HG03064 (cell line): ENCODE data around the gene KANSL1.
"Not testable (repeated sequence)": the region's sequence is repeated elsewhere in the genome, so short reads cannot be mapped to it uniquely, and the experiment has no call there.

Experiments used
- ATAC-seq: cut with Tn5 transposase; IDR thresholded peaks from one replicate; pipeline ENCODE4 v1.9.1; 2021; ENCODE audit warnings: low read depth; ENCODE audit not compliant: unreplicated experiment

Gene KANSL1, protein sequence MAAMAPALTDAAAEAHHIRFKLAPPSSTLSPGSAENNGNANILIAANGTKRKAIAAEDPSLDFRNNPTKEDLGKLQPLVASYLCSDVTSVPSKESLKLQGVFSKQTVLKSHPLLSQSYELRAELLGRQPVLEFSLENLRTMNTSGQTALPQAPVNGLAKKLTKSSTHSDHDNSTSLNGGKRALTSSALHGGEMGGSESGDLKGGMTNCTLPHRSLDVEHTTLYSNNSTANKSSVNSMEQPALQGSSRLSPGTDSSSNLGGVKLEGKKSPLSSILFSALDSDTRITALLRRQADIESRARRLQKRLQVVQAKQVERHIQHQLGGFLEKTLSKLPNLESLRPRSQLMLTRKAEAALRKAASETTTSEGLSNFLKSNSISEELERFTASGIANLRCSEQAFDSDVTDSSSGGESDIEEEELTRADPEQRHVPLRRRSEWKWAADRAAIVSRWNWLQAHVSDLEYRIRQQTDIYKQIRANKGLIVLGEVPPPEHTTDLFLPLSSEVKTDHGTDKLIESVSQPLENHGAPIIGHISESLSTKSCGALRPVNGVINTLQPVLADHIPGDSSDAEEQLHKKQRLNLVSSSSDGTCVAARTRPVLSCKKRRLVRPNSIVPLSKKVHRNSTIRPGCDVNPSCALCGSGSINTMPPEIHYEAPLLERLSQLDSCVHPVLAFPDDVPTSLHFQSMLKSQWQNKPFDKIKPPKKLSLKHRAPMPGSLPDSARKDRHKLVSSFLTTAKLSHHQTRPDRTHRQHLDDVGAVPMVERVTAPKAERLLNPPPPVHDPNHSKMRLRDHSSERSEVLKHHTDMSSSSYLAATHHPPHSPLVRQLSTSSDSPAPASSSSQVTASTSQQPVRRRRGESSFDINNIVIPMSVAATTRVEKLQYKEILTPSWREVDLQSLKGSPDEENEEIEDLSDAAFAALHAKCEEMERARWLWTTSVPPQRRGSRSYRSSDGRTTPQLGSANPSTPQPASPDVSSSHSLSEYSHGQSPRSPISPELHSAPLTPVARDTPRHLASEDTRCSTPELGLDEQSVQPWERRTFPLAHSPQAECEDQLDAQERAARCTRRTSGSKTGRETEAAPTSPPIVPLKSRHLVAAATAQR (N-terminal part only)

DNA sequence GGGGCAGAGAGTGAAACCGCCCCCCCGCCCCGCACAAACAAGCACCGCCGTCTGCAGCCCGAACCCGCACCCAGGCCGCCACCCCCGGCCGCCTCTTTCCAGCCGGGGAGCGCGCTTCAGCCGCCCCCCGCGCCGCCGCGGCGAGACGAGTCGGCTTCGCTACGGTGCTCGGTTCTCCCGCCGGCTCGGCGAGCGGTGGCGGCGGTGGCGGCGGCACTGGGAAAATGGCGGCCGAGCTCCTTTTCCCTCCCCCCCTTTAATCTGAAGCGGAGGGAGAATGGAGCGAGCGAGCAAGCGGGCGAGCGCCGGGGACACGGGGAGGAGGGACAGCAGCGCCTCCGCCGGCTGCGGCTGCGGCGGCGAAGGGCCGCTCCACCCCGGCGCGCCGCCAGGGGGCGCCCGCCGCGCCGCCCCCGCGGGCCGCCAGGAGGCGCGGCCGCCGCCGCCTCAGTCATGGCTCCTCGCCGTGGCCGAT is at the start of gene KANSL1:
Gene KANSL1 (minus strand): TSS at position 279 of the 475 bp plus-strand sequence. CDS start 21,286 bp downstream, outside the sequence.
- peak; percentile 54 for ATAC-seq

DNA sequence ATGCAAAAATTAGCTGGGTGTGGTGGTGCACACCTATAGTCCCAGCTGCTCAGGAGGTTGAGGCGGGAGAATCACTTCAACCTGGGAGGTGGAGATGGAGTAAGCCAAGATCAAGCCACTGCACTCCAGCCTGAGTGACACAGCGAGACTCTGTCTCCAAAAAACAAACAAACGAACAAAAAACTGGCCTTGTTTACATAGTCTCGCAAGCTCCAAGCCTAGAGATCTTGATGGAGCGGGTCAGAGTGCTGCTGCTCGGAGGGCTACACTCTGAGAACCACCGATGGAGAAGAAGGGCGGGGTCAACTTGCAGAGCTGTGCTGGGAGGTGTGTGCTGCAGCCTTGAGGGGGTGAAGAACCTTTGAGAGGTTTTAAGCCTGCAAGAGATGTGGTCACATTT is 38.1 kb upstream of the KANSL1 start:
- not testable (repeated sequence) for ATAC-seq

DNA sequence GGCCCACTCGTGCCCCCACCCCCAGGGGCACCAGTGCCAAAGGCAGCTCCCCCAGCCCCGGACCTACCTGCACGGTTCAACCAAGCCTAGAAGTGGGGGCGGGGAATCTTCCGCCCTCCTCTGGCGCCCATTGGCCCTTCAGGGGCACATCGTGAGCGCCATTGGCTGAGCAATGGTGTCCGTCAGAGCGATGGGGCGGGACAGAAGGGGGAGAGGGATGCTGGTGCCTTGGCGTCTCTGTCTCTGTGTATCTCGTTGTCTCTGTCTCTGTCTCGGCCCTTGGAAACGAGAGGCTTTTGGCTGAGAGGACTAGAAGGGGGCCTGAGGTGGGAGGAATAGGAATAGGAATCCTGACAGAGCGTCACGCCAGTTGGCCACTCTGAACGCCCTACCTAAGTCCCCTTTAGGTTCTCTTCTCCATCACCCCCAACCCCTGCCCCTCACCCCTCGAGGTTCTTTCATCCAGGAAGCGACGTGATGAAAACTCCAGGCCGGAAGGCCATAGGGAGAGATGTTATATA is 32.1 kb upstream of the KANSL1 start:
- ATAC-seq: peak; percentile 98

DNA sequence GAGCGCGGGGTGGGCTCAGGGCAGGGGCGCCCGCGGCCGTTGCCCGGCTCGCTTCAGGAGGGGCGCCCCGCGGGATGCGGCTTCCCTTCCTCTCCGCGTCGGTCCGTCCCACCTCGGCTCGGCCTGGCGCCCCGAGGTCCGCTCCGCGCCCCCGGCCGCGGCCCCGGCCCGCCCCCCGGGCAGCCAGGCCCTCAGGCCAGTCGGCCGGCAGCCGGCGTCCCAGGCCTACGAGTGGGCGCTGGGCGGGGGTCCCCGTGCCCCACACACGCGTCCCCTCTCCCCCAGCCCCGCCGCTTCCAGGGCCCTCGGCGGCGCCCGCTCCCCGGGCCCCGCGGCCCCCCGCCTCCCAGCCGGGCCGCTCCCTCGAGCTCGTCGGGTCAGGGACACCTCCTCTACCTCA is 31.6 kb upstream of the KANSL1 start:
- ATAC-seq: peak; percentile 50

DNA sequence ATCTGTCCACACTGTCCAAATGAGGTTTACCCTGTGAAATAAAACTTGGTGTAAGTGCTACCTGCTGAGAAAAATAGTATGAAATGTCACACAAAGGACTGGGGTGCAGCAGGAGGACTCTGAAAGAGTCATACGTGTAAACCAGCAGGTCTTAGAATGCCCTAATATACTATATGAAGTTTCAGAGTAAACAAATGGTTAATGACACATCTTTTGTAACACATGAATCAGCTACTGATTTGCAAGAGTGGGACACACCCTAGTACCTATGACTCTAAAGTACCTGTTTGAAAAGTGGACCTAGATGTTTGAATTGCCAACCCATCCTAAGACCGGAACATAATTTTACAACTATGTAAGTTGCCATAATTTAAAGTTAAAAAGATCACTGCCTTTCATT is 29.8 kb upstream of the KANSL1 start:
- not testable (repeated sequence) for ATAC-seq

DNA sequence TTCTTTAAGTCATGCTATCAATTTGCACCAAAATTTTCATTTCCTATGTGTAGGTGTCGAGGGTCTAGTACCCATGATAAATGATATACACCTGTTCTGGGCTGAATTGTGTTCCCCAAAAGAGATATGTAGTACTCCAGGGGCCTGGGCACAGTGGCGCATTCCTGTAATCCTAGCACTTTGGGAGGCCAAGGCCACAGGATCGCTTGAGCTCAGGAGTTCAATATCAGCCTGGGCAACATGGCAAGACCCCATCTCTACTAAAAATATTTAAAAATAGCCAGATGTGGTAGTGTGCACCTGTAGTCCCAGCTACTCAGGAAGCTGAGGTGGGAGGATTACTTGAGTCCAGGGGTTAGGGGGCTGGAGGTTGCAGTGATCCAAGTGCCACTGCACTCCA is 23.5 kb upstream of the KANSL1 start:
- ATAC-seq: no peak

DNA sequence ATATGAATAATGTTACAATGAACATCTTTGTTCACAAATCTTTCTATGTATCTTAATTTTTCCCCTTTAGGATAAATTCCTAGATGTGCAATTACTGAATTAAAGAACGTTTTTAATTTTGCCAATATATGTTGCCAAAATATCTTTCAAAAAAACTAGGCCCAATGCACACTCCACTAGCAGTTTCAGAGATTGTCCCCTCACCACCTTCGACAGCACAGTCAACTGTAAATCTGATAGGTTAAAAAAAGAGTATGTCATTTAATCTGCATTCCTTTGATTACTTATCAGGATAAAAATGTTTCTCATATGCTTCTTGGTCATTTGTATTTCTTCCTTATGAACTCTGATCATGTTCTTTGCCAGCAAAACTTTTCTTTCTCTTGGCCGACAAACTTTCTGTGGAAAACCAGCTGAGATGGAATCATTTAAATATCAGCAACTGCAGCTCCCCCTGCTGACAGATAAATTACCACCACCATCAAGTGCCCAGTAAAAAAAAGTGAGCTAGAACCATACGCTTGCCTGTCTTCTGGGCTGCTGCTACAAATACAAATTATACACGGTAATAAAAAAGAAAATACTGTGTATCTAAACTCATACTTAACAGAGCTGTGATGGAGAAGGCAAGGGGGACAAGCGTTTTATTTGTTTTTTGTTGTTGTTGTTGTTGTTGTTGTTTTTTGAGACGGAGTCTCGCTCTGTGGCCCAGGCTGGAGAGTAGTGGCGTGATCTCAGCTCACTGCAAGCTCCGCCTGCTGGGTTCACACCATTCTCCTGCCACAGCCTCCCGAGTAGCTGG is 19.6 kb upstream of the KANSL1 start:
- ATAC-seq: no peak

DNA sequence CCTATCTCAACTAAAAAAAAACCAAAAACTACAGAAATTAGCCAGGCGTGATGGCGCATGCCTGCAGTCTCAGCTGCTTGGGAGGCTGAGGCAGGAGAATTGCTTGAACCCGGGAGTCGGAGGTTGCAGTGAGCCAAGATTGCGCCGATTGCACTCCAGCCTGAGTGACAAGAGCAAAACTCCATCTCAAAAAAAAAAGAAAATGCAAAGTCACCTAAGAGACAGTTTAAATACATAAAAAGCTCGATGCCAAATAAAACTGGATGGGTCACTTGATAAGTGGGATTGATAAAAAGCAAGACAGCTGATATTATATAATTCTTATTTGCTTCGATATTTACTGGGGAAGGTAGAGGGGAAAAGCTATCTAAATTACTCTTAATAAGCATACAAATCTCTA is 15.8 kb upstream of the KANSL1 start:
- ATAC-seq: no peak

DNA sequence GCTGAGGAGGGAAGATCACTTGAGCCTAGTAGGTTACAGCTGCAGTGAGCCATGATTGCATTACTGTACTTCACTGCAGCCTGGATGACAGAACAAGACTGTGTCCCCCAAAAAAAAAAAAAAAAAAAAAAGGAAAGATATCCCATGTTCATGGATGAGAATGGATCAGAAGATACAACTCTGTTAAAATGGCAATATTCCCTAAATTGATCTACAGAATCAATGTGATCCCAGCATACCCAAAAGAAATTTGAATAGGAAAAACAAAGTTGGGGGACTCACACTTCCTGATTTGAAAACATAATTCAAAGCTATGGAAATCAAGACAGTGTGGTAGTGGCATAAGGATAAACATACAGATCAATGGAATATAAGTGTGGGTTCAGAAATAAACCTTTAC is 12.7 kb upstream of the KANSL1 start:
- ATAC-seq: no peak

DNA sequence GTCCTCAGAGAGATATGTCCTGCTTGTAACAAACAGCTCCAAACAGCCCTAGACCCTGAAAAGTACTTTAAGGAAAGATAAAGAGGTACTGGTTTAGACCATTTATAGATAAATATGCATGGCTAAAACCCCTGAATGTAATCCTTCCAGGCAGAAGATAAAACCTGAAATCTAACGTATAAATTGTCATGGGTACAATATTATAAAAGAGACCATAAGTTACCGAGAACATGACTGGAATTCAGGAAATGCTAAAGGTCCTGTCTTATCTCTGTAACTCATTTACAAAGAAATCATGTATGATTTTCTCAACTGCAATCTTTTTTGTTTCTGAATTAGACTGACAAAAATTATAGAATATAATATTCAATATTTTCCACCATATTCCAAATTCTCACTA is 9.2 kb upstream of the KANSL1 start:
- no peak for ATAC-seq

DNA sequence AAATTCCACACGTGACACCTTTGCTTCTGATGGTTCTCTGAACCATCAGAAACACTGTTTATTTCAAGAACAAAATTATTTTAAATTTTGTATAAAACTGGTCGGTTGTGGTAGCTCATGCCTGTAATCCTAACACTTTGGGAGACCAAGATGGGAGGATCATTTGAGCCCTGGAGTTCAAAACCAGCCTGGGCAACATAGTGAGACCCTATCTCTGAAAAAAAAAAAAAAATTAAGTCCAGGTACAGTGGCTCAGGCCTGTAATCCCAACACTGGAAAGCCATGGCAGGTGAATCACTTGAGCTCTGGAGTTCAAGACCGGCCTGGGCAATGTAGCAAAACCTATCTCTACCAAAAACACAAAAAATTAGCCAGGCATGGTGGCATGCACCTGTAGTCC is 8.3 kb upstream of the KANSL1 start:
- ATAC-seq: no peak

DNA sequence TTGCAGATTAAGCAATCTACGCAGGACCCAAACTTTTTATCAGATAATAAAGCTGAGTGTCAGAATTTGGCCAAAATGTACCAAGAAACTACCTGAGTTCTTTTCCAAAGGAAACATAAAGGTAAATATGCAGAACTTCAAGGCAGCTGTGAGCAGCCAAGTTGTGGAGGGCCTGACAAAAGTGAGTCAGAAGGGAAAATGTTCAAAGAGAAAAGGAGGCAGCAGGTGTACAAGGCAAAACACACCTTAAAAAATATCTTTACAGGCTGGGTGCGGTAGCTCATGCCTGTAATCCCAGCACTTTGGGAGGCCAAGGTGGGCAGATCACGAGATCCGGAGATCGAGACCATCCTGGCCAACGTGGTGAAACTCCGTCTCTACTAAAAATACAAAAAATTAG is 7.0 kb upstream of the KANSL1 start:
- ATAC-seq: no peak

DNA sequence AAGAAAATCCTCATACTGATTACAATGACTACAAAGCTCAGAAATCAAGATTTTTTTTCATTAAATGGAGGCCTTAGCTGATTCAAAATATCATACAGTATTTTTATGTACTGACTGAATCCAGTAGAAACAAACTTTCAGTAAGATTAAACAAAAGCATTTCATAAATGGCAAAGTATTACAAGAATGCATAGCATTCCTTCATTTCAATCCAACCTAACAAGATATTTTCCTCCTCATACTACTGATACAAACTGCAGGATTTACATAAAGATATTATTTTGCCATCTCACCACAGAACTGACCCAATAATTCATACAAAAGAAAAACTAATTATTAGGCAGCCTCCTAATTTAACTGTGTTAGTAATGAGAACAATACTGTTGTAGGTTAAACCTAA is 6.2 kb upstream of the KANSL1 start:
- ATAC-seq: no peak

DNA sequence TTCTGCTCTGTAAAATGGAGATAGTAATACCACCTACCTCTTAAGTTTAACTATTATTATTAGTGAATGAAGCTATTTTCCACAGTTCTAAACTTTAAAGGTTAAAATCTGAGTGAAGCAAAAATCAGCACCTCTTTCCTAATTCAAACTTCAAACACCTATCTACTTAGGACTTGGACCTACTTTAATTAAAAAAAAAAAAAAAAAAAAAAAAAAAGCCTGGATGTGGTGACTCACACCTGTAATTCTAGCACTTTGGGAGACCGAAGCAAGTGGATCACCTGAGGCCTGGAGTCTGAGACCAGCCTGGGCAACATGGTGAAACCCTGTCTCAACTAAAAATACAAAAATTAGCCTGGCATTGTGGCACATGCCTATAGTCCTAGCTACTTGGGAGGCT is 5.0 kb upstream of the KANSL1 start:
- no peak for ATAC-seq

DNA sequence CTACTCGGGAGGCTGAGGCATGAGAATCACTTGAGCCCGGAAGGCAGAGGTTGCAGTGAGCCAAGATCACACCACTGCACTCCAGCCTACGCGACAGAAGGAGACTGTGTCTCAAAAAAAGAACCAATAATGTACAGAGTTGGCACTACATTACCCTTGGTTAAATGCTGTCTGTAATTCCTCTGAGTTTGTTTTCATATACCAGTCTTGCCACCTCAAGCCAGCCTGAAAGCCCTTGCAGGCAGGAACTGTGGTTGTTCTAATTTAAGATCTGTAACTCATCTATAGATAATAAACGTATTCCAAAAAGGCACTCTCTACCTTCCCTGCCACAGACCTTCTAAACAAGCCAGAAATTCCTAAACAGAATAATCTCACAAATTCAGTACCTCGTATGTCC is 4.3 kb upstream of the KANSL1 start:
- no peak for ATAC-seq

DNA sequence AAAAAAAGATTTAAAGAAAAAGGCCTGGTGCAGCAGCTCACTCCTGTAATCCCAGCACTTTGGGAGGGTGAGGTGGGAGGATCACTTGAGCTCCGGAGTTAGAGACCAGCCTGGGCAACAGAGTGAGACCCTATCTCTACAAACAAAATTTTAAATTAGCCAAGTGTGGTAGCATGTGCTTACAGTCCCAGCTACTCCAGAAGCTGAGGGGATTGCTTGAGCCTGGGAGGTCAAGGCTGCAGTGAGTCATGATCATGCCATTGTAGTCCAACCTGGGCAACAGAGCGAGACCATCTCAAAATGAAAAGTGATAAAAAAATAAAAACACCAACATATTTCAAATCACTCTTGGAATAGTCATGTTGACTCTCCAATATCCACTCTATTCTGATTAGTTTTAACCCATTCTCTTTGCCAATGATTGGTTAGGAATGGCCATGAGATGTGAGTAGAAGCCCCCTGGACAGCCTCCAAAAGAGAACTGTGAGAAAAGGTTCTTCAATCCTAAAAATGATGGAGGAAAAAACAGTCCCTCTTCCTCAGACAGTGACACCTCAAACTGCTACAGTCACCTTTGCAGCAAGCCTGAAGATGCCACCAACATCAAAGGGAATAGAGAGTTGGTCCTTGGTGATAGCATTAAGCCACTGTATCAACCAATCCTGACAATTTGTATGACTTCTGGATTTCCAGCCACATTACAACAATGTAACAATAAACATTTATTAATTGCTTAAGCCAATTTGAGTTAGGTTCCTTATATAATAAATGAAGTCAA is 2.9 kb upstream of the KANSL1 start:
- no peak for ATAC-seq

DNA sequence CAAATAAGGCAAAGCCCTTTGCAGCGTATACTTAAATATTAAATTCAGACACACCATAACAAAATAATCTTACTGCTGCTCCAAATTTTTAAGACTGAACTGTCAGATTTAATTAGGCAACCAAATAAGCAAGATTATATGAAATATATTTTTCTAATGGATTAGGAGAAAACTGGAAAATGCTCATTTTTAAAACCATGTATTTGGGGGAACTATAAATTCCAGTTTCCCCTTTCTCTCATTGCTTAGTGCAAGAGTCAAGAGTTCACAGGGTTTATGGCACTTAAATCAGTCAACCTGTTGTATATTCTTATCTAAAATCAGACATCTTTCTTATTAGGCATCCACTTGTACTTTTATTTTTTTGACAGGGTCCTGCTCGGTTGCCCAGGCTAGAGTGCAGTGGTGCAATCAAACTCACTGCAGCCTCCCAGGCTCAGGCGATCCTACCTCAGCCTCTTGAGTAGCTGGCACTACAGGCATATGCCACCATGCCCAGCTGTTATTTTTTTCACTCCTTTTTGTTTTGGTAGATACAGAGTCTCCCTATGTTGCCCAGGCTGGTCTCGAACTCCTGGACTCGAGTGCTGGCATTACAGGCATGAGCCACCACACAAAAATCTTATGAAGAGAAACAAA is 2.1 kb upstream of the KANSL1 start:
- ATAC-seq: no peak

DNA sequence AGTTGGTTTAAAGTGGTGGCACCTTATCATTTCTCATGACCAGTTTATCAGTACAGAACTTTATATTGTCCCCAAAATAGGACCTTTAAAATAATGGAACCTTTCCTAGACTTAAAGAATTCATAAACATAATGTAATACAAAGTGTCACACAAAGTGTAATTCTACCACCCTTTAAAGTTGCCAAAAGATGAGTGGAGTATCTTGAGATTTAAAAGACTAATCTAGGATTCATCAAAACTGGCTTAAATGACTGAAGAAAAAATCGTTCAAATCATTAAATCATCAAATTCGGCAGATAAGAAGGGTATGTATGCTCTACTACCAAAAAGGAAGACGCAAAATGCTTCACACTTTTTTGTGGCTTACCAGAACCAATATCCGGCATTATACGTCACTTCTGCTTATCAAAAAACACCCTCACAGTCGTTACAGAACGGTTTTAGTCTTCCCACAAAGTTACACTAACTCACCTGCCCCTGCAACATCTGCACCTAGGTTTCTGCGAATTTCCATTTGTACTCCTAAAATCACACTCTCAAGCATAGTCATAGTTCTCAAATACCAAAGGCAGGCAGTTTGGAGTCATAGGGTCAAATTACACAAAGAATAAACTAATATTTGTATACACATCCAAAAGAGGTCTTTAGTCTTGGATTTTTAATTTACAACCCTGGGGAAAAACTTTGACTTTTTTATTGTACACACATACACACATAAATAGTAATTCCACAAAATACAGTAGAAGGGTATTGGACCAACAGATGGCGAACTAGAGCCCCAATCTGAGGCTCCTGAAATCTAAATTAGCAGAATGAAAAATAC is 1.4 kb upstream of the KANSL1 start:
- no peak for ATAC-seq
